ENCODE results near the gene RBM4.

DNA sequence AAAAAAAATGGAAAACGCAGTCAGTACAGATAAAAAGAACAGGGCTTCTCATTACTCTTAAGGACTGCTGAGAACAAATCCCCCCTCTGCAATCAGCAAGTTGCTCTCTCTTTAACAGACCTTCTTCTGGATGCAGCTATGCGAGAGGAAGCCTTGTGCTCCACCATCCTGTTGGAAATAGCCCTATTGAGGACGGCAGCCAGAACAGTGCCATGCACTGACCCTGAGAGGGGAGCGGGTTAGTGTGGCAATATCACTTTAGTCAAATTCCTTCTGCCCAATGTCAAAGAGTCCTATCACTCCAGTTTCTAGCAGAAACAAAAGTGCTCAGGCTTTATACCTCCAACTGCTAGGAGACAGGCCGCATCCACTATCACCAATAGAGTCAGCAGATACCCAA, 32.3 kb downstream of the RBM4 start:
- TF ChIP-seq, protein P1, sequence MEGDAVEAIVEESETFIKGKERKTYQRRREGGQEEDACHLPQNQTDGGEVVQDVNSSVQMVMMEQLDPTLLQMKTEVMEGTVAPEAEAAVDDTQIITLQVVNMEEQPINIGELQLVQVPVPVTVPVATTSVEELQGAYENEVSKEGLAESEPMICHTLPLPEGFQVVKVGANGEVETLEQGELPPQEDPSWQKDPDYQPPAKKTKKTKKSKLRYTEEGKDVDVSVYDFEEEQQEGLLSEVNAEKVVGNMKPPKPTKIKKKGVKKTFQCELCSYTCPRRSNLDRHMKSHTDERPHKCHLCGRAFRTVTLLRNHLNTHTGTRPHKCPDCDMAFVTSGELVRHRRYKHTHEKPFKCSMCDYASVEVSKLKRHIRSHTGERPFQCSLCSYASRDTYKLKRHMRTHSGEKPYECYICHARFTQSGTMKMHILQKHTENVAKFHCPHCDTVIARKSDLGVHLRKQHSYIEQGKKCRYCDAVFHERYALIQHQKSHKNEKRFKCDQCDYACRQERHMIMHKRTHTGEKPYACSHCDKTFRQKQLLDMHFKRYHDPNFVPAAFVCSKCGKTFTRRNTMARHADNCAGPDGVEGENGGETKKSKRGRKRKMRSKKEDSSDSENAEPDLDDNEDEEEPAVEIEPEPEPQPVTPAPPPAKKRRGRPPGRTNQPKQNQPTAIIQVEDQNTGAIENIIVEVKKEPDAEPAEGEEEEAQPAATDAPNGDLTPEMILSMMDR (IDR thresholded peaks at IDR 0.05), result no peak
- TF ChIP-seq EZH2 (IDR thresholded peaks at IDR 0.05; ENCODE audit: borderline replicate concordance, insufficient read depth, low read depth, low read length, poor library complexity, severe bottlenecking), result no peak
